Mesendoderm (in vitro differentiated cells): Measurements from ENCODE around the gene ST8SIA5.
A peak's percentile ranks its signal among the peaks of the same experiment; 100 is the strongest.

Source experiments
- DNase-seq: peaks from one replicate; pipeline ENCODE4 v3.0.0; 2013
- H2AK5ac ChIP-seq: 2 replicates; pipeline ENCODE4 v1.6.1; 2013; ENCODE audit warnings: low read length, inconsistent platforms
- H2BK120ac ChIP-seq: 2 replicates; pipeline ENCODE4 v1.6.1; 2013; ENCODE audit warnings: low read depth, mild to moderate bottlenecking, low read length, moderate library complexity, mixed read lengths
- H2BK15ac ChIP-seq: replicated peaks from 2 replicates; pipeline ENCODE4 v1.6.1; 2013; ENCODE audit warnings: low read depth, mild to moderate bottlenecking, moderate library complexity
- H2BK5ac ChIP-seq: 2 replicates; pipeline ENCODE4 v1.6.1; 2013; ENCODE audit warnings: low read length, inconsistent platforms
- H3K18ac ChIP-seq: 2 replicates; pipeline ENCODE4 v1.6.1; 2013; ENCODE audit warnings: mild to moderate bottlenecking, low read length, mixed read lengths
- H3K23ac ChIP-seq: one replicate; pipeline ENCODE4 v1.6.1; 2013; ENCODE audit warnings: low read length
- H3K27ac ChIP-seq: 2 replicates; pipeline ENCODE4 v1.5.1; 2013; ENCODE audit warnings: low read depth, mild to moderate bottlenecking, inconsistent platforms, low read length, moderate library complexity
- H3K27me3 ChIP-seq: 2 replicates; pipeline ENCODE4 v1.6.1; 2013; ENCODE audit warnings: low read length, control low read depth, mild to moderate bottlenecking, inconsistent platforms; ENCODE audit not compliant: insufficient read depth, poor library complexity
- H3K36me3 ChIP-seq: 2 replicates; pipeline ENCODE4 v1.6.1; 2013; ENCODE audit warnings: low read length, inconsistent platforms; ENCODE audit not compliant: control insufficient read depth, insufficient read depth
- H3K4ac ChIP-seq: one replicate; pipeline ENCODE4 v1.6.1; 2013; ENCODE audit warnings: low read depth, mild to moderate bottlenecking, low read length, moderate library complexity
- H3K4me1 ChIP-seq: 2 replicates; pipeline ENCODE4 v1.6.1; 2013; ENCODE audit warnings: low read depth, low read length, inconsistent platforms; ENCODE audit not compliant: control insufficient read depth
- H3K4me2 ChIP-seq: 2 replicates; pipeline ENCODE4 v1.6.1; 2013; ENCODE audit warnings: low read length
- H3K4me3 ChIP-seq: 2 replicates; pipeline ENCODE4 v1.5.1; 2013; ENCODE audit warnings: mild to moderate bottlenecking, low read length
- H3K56ac ChIP-seq: one replicate; pipeline ENCODE4 v1.6.1; 2013; ENCODE audit warnings: low read length
- H3K79me1 ChIP-seq: 2 replicates; pipeline ENCODE4 v1.6.1; 2013; ENCODE audit warnings: low read length, inconsistent platforms
- H3K79me2 ChIP-seq: 2 replicates; pipeline ENCODE4 v1.6.1; 2013; ENCODE audit warnings: mild to moderate bottlenecking, low read length; ENCODE audit not compliant: control insufficient read depth, insufficient read depth
- H3K9ac ChIP-seq: 2 replicates; pipeline ENCODE4 v1.6.1; 2013; ENCODE audit warnings: low read length, inconsistent platforms
- H4K5ac ChIP-seq: one replicate; pipeline ENCODE4 v1.6.1; 2013; ENCODE audit warnings: low read length
- H4K8ac ChIP-seq: one replicate; pipeline ENCODE4 v1.6.1; 2013; ENCODE audit warnings: low read depth, mild to moderate bottlenecking, control low read depth, low read length, moderate library complexity
- WGBS: extraction: QIAGEN DNeasy Blood & Tissue Kit; methylation state at CpG from one replicate; pipeline ENCODE4 v1.1.7; 2013; ENCODE audit warnings: low lambda C conversion rate, missing lambda C conversion rate; ENCODE audit not compliant: insufficient coverage; ENCODE audit errors: extremely low coverage; 5-methylcytosine and 5-hydroxymethylcytosine counted together

ST8SIA5 gene

DNA sequence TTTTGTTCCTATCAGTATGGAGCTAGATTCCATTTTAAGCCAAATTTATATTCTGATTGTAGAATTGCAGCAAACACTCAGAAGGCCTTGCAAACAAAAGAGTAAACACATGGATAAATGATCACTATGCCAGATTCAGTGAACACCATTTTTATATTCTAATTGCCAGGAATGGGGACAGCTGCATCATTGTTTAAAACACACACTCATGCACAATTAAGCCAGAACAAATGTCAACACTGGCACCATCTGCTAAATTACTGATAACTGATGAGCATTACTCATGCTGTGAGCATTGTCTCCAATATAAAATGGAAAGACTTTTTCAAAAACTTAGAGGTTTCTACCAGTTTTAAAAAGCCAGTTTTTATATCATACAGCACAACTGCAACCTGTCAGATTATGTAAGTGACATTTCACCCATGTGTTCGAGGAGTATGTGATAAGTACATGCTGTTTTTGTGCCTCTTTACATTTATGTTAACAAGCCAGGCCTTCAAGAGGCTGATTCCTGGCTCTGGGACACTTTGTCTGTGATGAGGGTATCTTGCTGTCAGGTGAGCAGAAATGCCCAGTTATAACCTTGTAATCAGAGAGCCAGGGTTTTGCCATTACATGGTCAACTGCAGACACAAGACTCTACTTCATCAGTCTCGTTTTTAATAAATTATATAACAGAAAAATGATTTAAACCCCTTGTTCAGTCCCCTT lies 4.4 kb upstream of the ST8SIA5 start:
- no peak for DNase-seq
- H3K79me2 ChIP-seq: no peaks in the 10 kb centered on the region
- H2BK5ac ChIP-seq: no peak overlapping the region
- no peak overlapping the region for H3K56ac ChIP-seq
- H3K36me3 ChIP-seq: no peaks in the 10 kb centered on the region
- no peak overlapping the region for H3K9ac ChIP-seq
- no peak overlapping the region for H2AK5ac ChIP-seq
- H2BK120ac ChIP-seq: no peak overlapping the region
- no peak overlapping the region for H3K27ac ChIP-seq
- H3K27me3 ChIP-seq: peaks cover 26% of the 10 kb centered on the region
- H3K18ac ChIP-seq: no peak overlapping the region
- no peak overlapping the region for H4K5ac ChIP-seq
- no peak overlapping the region for H4K8ac ChIP-seq
- no peak overlapping the region for H3K4ac ChIP-seq
- WGBS: no CpG with 5 or more reads among the region's 2 CpGs
- no peaks in the 10 kb centered on the region for H3K79me1 ChIP-seq
- no peak overlapping the region for H3K23ac ChIP-seq
- H2BK15ac ChIP-seq: no peak overlapping the region
- no peak overlapping the region for H3K4me2 ChIP-seq
- H3K4me1 ChIP-seq: no peaks in the 10 kb centered on the region
- no peak overlapping the region for H3K4me3 ChIP-seq

DNA sequence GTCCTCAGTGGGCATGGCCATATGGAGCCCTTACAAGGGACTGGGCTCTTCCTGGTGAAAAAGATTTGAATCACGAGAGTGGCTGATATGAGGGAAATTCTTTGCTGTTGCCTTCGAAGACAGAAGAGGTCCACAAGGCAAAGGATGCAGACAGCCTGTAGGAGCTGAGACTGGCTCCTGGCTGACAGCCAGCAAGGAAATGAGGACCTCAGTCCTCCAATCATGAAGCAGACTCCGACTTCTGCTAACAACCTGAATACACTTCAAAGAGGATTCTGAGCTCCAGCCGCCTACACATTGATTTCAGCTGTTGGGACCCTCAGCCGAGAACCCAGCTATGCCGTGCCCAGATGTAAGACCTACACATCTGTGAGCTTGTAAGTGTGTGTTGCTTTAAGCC lies 3.0 kb upstream of the ST8SIA5 start:
- no peak overlapping the region for H2AK5ac ChIP-seq
- DNase-seq: no peak
- no peaks in the 10 kb centered on the region for H3K79me2 ChIP-seq
- no peak overlapping the region for H3K4me2 ChIP-seq
- H4K8ac ChIP-seq: no peak overlapping the region
- H3K4me3 ChIP-seq: no peak overlapping the region
- H4K5ac ChIP-seq: no peak overlapping the region
- H3K4me1 ChIP-seq: no peaks in the 10 kb centered on the region
- no peak overlapping the region for H3K9ac ChIP-seq
- H3K56ac ChIP-seq: no peak overlapping the region
- H3K36me3 ChIP-seq: no peaks in the 10 kb centered on the region
- H2BK120ac ChIP-seq: no peak overlapping the region
- no peak overlapping the region for H3K4ac ChIP-seq
- no peak overlapping the region for H3K27ac ChIP-seq
- H3K23ac ChIP-seq: no peak overlapping the region
- H3K79me1 ChIP-seq: no peaks in the 10 kb centered on the region
- H2BK5ac ChIP-seq: no peak overlapping the region
- H3K18ac ChIP-seq: no peak overlapping the region
- WGBS: no CpG with 5 or more reads among the region's 6 CpGs
- peaks cover 37% of the 10 kb centered on the region for H3K27me3 ChIP-seq
- no peak overlapping the region for H2BK15ac ChIP-seq

DNA sequence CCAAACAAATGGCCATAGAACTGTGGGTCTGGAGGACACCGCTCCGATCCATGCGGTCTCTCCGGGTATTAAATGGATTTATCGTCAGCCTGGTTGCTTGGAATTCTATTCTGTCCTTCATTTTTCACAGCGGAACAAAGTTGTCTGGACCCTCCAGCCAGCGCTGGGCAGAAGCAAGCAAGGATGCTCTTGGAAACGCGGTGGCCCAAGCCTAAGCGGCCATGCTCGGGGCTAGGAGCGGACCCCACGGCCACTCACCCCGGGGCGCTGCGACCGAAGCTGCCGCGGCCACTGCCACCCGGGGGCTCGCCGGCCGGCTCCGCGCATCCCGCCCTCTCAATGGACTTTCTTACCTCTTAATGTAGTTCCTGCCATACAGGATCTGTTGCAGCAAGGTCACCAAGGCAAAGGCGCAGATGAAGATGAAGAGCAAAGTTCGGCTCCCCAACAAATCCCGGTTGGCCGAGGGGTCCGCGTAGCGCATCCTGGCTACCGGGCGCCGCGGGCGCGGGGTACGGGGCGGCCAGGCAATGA lies 761 bp downstream of the ST8SIA5 start:
- H3K4ac ChIP-seq: no peak overlapping the region
- H3K79me1 ChIP-seq: no peaks in the 10 kb centered on the region
- H4K5ac ChIP-seq: no peak overlapping the region
- no peaks in the 10 kb centered on the region for H3K36me3 ChIP-seq
- H3K56ac ChIP-seq: no peak overlapping the region
- peak overlapping the region; percentile 46 for H3K4me2 ChIP-seq
- H2BK5ac ChIP-seq: no peak overlapping the region
- H3K18ac ChIP-seq: no peak overlapping the region
- H2AK5ac ChIP-seq: no peak overlapping the region
- H3K9ac ChIP-seq: no peak overlapping the region
- H3K23ac ChIP-seq: no peak overlapping the region
- no peak overlapping the region for H3K27ac ChIP-seq
- H3K4me3 ChIP-seq: no peak overlapping the region
- peak; percentile 16 for DNase-seq
- no peaks in the 10 kb centered on the region for H3K4me1 ChIP-seq
- H3K79me2 ChIP-seq: no peaks in the 10 kb centered on the region
- no CpG with 5 or more reads among the region's 41 CpGs for WGBS
- H4K8ac ChIP-seq: no peak overlapping the region
- no peak overlapping the region for H2BK120ac ChIP-seq
- H2BK15ac ChIP-seq: no peak overlapping the region
- H3K27me3 ChIP-seq: peaks cover 37% of the 10 kb centered on the region

DNA sequence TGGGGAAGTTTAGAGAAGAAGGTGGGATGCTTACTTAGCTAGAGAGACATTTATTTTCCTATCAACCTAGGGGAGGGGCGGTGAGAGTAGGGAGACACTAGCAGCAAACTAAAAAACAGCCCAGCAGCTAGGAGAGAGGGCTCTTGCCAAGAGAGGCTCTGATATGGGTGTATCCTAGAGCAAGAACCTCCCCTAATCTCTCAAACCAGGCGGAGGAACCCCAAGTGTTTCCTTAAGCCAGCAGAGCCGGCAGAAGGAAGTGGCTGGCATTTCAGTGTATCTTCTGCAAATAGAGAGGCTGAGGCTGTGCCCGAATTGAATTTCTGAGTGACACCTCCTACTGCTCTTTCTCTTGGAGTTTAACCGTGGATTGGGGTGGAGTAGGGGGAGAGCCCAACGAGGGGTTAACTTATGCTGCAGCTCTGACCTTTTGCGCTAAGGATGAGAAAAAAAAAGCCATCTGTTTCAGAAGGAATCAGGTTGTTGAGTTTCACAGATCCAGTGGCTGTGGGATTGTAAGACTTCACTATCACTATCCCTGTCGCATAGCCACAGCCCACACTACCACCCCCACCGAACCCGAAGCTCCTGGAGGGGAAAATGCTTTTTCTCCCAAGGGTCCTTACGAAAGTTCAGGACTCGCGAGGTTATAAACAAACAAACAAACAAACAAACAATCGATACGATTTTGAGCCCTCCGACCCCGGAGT lies 1.4 kb downstream of the ST8SIA5 start:
- DNase-seq: no peak

DNA sequence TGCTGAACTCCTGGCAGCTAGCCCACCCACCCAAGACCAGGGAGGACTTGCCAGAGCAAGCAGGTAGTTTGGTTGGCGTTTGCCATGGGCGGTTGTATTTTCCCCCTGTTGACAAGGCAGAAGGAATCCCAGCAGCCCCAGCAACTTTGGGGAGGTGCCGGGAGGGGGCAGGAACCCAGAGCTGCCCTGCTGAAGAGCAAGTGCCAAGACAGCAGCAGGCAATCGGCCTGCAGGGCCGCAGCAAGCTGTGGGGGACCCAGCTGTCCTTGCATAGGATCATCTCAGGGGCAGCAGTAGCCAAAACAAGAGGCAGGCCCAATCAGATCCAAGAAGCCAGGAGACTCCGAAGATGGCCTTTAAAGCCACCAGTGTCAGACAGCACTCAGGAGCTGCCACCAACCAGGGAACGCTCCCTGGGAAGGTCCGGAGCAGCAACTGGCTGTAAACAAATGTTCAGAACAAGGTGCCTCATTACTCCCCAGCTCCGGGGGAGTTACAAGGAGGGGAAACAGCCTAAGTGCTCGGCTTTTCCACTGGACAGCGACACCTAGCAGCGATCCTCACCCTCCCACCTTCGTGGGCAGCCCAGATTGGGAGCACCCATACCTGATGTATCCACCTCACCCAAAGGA lies 2.1 kb downstream of the ST8SIA5 start:
- H2AK5ac ChIP-seq: no peak overlapping the region
- H3K27ac ChIP-seq: no peak overlapping the region
- no peaks in the 10 kb centered on the region for H3K79me1 ChIP-seq
- H3K4me1 ChIP-seq: no peaks in the 10 kb centered on the region
- H2BK120ac ChIP-seq: no peak overlapping the region
- H3K27me3 ChIP-seq: peaks cover 31% of the 10 kb centered on the region
- no peak overlapping the region for H3K9ac ChIP-seq
- no peak overlapping the region for H3K18ac ChIP-seq
- no peak overlapping the region for H4K5ac ChIP-seq
- H3K23ac ChIP-seq: no peak overlapping the region
- H4K8ac ChIP-seq: no peak overlapping the region
- no peaks in the 10 kb centered on the region for H3K36me3 ChIP-seq
- no peak overlapping the region for H3K4me2 ChIP-seq
- no peak overlapping the region for H3K4ac ChIP-seq
- no peak overlapping the region for H3K4me3 ChIP-seq
- H2BK15ac ChIP-seq: no peak overlapping the region
- no peak overlapping the region for H2BK5ac ChIP-seq
- WGBS: no CpG with 5 or more reads among the region's 13 CpGs
- no peaks in the 10 kb centered on the region for H3K79me2 ChIP-seq
- no peak overlapping the region for H3K56ac ChIP-seq
- DNase-seq: peak; percentile 45

More for the DNA sequence above, 1.4 kb downstream of the ST8SIA5 start:
- no peak overlapping the region for H2BK15ac ChIP-seq
- no peak overlapping the region for H3K4ac ChIP-seq
- H3K4me3 ChIP-seq: no peak overlapping the region
- no peaks in the 10 kb centered on the region for H3K4me1 ChIP-seq
- WGBS: no CpG with 5 or more reads among the region's 17 CpGs
- H3K56ac ChIP-seq: no peak overlapping the region
- H3K27ac ChIP-seq: no peak overlapping the region
- no peaks in the 10 kb centered on the region for H3K79me1 ChIP-seq
- no peaks in the 10 kb centered on the region for H3K79me2 ChIP-seq
- no peak overlapping the region for H4K5ac ChIP-seq
- H3K23ac ChIP-seq: no peak overlapping the region
- H2BK5ac ChIP-seq: no peak overlapping the region
- H2BK120ac ChIP-seq: no peak overlapping the region
- H2AK5ac ChIP-seq: no peak overlapping the region
- no peaks in the 10 kb centered on the region for H3K36me3 ChIP-seq
- peaks cover 35% of the 10 kb centered on the region for H3K27me3 ChIP-seq
- H3K9ac ChIP-seq: no peak overlapping the region
- H3K18ac ChIP-seq: no peak overlapping the region
- no peak overlapping the region for H4K8ac ChIP-seq
- H3K4me2 ChIP-seq: no peak overlapping the region
